MM.1S (cell line): ENCODE data around the gene KLHL24.
"Not testable (repeated sequence)": the region's sequence is repeated elsewhere in the genome, so short reads cannot be mapped to it uniquely, and the experiment has no call there.

ENCODE experiments used
- DNase-seq: peaks from one replicate; pipeline ENCODE4 v3.0.0-alpha.2; 2015
- H2AFZ ChIP-seq: fragments of 300-600 bp; sonication (generic); 2 replicates; pipeline ENCODE4 v1.6.0; 2016; ENCODE audit warnings: antibody characterized with exemption, low read length
- H3F3A ChIP-seq: fragments of 300-600 bp; sonication (generic); 2 replicates; pipeline ENCODE4 v1.6.1; 2016; ENCODE audit warnings: mild to moderate bottlenecking, antibody characterized with exemption, low read length, moderate library complexity, mixed read lengths; ENCODE audit not compliant: insufficient read depth
- H3K27ac ChIP-seq: fragments of 300-600 bp; sonication (generic); 2 replicates; pipeline ENCODE4 v1.5.1; 2016; ENCODE audit warnings: mild to moderate bottlenecking, low read length
- H3K27me3 ChIP-seq: fragments of 300-600 bp; sonication (generic); replicated peaks from 2 replicates; pipeline ENCODE4 v1.6.0; 2016; ENCODE audit warnings: low read length; ENCODE audit not compliant: insufficient read depth
- H3K36me3 ChIP-seq: fragments of 300-600 bp; sonication (generic); replicated peaks from 2 replicates; pipeline ENCODE4 v1.6.1; 2016; ENCODE audit warnings: mild to moderate bottlenecking, low read length, mixed read lengths; ENCODE audit not compliant: insufficient read depth
- H3K4me1 ChIP-seq: fragments of 300-600 bp; sonication (generic); 2 replicates; pipeline ENCODE4 v1.6.1; 2016; ENCODE audit warnings: low read length, mixed read lengths
- H3K4me2 ChIP-seq: fragments of 300-600 bp; sonication (generic); 2 replicates; pipeline ENCODE4 v1.6.0; 2016; ENCODE audit warnings: low read depth, low read length
- H3K4me3 ChIP-seq: fragments of 300-600 bp; sonication (generic); 2 replicates; pipeline ENCODE4 v1.5.1; 2016; ENCODE audit warnings: low read length, mixed read lengths
- H3K79me2 ChIP-seq: fragments of 300-600 bp; sonication (generic); 2 replicates; pipeline ENCODE4 v1.6.1; 2016; ENCODE audit warnings: mixed run types, low read length, mixed read lengths
- H3K9ac ChIP-seq: fragments of 300-600 bp; sonication (generic); 2 replicates; pipeline ENCODE4 v1.6.1; 2016; ENCODE audit warnings: low read length, mixed read lengths
- H3K9me2 ChIP-seq: fragments of 300-600 bp; sonication (generic); replicated peaks from 2 replicates; pipeline ENCODE4 v1.6.1; 2016; ENCODE audit warnings: mild to moderate bottlenecking, low read length, mixed read lengths; ENCODE audit not compliant: insufficient read depth
- H3K9me3 ChIP-seq: fragments of 300-600 bp; sonication (generic); replicated peaks from 2 replicates; pipeline ENCODE4 v1.6.1; 2016; ENCODE audit warnings: mild to moderate bottlenecking, low read length, mixed read lengths; ENCODE audit not compliant: insufficient read depth
- H4K20me1 ChIP-seq: fragments of 300-600 bp; sonication (generic); 2 replicates; pipeline ENCODE4 v1.6.1; 2016; ENCODE audit warnings: mild to moderate bottlenecking, low read length, moderate library complexity, mixed read lengths; ENCODE audit not compliant: insufficient read depth
- EZH2 ChIP-seq: fragments of 300-600 bp; sonication (generic); optimal IDR thresholded peaks from 2 replicates; pipeline ENCODE3; 2017; ENCODE audit warnings: low read depth, mild to moderate bottlenecking, antibody characterized with exemption, low read length, mixed read lengths
- EZH2phosphoT487 ChIP-seq: fragments of 300-600 bp; sonication (generic); IDR thresholded peaks from 2 replicates; pipeline ENCODE4 v1.6.1; 2018; ENCODE audit warnings: antibody characterized with exemption, low read length
- TF ChIP-seq, protein P1 (sequence below): fragments of 300-600 bp; sonication (generic); IDR thresholded peaks from 2 replicates; pipeline ENCODE4 v1.5.1; 2016; ENCODE audit warnings: antibody characterized with exemption, low read length, mixed read lengths

Gene KLHL24

DNA sequence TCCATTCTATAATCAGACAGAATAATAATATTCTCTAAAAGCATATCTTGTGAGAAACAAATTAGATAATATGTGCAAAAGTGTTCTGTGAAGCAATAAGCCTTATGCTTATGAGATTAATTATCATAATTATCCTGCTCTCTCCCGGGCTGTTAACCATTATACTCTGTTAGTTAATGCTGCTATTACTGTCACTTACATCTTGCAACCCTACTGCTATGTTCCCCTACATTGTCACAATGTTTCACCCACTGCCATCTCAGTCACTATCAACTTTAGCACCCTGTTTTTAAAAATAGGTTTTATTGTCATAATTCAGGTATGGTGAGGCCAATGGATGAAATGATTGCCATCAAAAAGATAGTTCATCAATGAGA, 15.2 kb upstream of the KLHL24 start:
- no peaks in the 10 kb centered on the region for H3K4me1 ChIP-seq
- no peaks in the 10 kb centered on the region for H3K9me3 ChIP-seq
- H3K9me2 ChIP-seq: no peaks in the 10 kb centered on the region
- no peaks in the 10 kb centered on the region for H3K79me2 ChIP-seq
- DNase-seq: no peak
- H3K27me3 ChIP-seq: no peaks in the 10 kb centered on the region
- no peaks in the 10 kb centered on the region for H4K20me1 ChIP-seq
- H2AFZ ChIP-seq: no peak overlapping the region
- TF ChIP-seq EZH2 (no peak), EZH2phosphoT487 (no peak)
- TF ChIP-seq, protein P1, sequence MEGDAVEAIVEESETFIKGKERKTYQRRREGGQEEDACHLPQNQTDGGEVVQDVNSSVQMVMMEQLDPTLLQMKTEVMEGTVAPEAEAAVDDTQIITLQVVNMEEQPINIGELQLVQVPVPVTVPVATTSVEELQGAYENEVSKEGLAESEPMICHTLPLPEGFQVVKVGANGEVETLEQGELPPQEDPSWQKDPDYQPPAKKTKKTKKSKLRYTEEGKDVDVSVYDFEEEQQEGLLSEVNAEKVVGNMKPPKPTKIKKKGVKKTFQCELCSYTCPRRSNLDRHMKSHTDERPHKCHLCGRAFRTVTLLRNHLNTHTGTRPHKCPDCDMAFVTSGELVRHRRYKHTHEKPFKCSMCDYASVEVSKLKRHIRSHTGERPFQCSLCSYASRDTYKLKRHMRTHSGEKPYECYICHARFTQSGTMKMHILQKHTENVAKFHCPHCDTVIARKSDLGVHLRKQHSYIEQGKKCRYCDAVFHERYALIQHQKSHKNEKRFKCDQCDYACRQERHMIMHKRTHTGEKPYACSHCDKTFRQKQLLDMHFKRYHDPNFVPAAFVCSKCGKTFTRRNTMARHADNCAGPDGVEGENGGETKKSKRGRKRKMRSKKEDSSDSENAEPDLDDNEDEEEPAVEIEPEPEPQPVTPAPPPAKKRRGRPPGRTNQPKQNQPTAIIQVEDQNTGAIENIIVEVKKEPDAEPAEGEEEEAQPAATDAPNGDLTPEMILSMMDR: no peak
- H3F3A ChIP-seq: no peaks in the 10 kb centered on the region
- no peak overlapping the region for H3K9ac ChIP-seq
- no peak overlapping the region for H3K27ac ChIP-seq
- no peak overlapping the region for H3K4me2 ChIP-seq
- no peak overlapping the region for H3K4me3 ChIP-seq
- H3K36me3 ChIP-seq: no peaks in the 10 kb centered on the region

DNA sequence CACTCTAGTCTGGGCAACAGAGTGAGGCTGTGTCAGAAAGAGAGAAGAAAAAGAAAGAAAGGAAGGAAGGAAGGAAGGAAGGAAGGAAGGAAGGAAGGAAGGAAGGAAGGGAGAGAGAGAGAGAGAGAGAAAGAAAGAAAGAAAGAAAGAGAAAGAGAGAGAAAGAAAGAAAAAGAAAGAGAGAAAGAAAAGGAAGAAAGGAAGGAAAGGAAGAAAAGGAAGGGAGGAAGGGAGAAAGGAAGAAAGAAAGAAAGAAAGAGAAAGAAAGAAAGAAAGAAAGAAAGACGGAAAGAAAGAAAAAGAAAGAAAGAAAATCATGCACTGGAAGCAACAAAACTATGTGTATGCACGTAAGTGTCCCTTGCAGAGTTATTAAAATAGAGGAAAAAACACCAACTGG, 12.9 kb upstream of the KLHL24 start:
- not testable (repeated sequence) for H3K27ac ChIP-seq, DNase-seq, H3K9me3 ChIP-seq, H3K4me1 ChIP-seq, H3K4me2 ChIP-seq, H4K20me1 ChIP-seq, H3K36me3 ChIP-seq, H3F3A ChIP-seq, H2AFZ ChIP-seq, H3K79me2 ChIP-seq, H3K4me3 ChIP-seq, H3K27me3 ChIP-seq, H3K9me2 ChIP-seq, H3K9ac ChIP-seq

- Histone ChIP-seq H3F3A (no peaks in the 10 kb centered on the region), H3K27me3 (no peaks in the 10 kb centered on the region), H3K27ac (no peak overlapping the region), H4K20me1 (no peaks in the 10 kb centered on the region), H3K36me3 (no peaks in the 10 kb centered on the region), H3K4me2 (no peak overlapping the region), H3K9ac (no peak overlapping the region), H3K79me2 (no peaks in the 10 kb centered on the region), H3K4me3 (no peak overlapping the region), H3K9me3 (no peaks in the 10 kb centered on the region), H2AFZ (no peak overlapping the region), H3K9me2 (no peaks in the 10 kb centered on the region), H3K4me1 (no peaks in the 10 kb centered on the region)
- no peak for TF ChIP-seq EZH2phosphoT487
- TF ChIP-seq, protein P1: no peak
- no peak for TF ChIP-seq EZH2
- DNase-seq: no peak
Observed at GRCh38 chr3:183626877-183627594, 8.4 kb upstream of the KLHL24 start.

- Histone ChIP-seq H3K4me1 (no peaks in the 10 kb centered on the region), H3K36me3 (no peaks in the 10 kb centered on the region), H4K20me1 (no peaks in the 10 kb centered on the region), H3K4me3 (no peak overlapping the region), H2AFZ (no peak overlapping the region), H3K9ac (no peak overlapping the region), H3K4me2 (no peak overlapping the region), H3K9me2 (no peaks in the 10 kb centered on the region), H3K79me2 (no peaks in the 10 kb centered on the region), H3K9me3 (no peaks in the 10 kb centered on the region), H3K27ac (no peak overlapping the region), H3K27me3 (no peaks in the 10 kb centered on the region), H3F3A (no peaks in the 10 kb centered on the region)
- DNase-seq: no peak
- TF ChIP-seq, protein P1: no peak
- TF ChIP-seq EZH2phosphoT487 (no peak), EZH2 (no peak)
Observed at GRCh38 chr3:183629546-183630301, 5.7 kb upstream of the KLHL24 start.
